Left lung (tissue), 10 donors: ENCODE data around the gene TMEM120A. TPM values are rescaled to one million over a fixed set of nuclear protein-coding genes. Genes with fewer than 3 reads are reported as not detected.
A peak's percentile ranks its signal among the peaks of the same experiment; 100 is the strongest.

Source experiments
- ATAC-seq: fragments of 200-7000 bp; cut with Tn5 transposase; one replicate; pipeline ENCODE4 v1.9.1; 2020; ENCODE audit warnings: moderate library complexity
- DNase-seq, 4 donors: peaks; one replicate each; pipeline ENCODE4 v3.0.0-alpha.2; 2013 to 2020
- H3K27ac ChIP-seq, 2 donors: fragments of 200-600 bp; sonication (generic) in 1 of 2; one replicate each; pipeline versions ENCODE4 v1.5.0 to v1.8.0; 2020 to 2021
- H3K27me3 ChIP-seq, 2 donors: fragments of 200-600 bp; sonication (generic) in 1 of 2; one replicate each; pipeline versions ENCODE4 v1.5.0 to v1.8.0; 2020 to 2021
- H3K36me3 ChIP-seq, 2 donors: fragments of 200-600 bp; sonication (generic) in 1 of 2; one replicate each; pipeline versions ENCODE4 v1.5.0 to v1.8.0; 2020 to 2021
- H3K4me1 ChIP-seq, 2 donors: fragments of 200-600 bp; one replicate each; pipeline ENCODE4 v1.8.0; 2021
- H3K4me3 ChIP-seq, 2 donors: fragments of 200-600 bp; sonication (generic) in 1 of 2; one replicate each; pipeline versions ENCODE4 v1.5.0 to v1.8.0; 2020 to 2021; ENCODE audit warnings: mild to moderate bottlenecking in 1 of 2
- H3K9me3 ChIP-seq, 2 donors: fragments of 200-600 bp; sonication (generic) in 1 of 2; one replicate each; pipeline versions ENCODE4 v1.5.0 to v1.8.0; 2020 to 2021
- CTCF ChIP-seq, 2 donors: fragments of 200-600 bp; sonication (generic) in 1 of 2; IDR thresholded peaks; one replicate each; pipeline versions ENCODE4 v1.5.0 to v1.8.0; 2021; ENCODE audit warnings: antibody characterized with exemption in 2 of 2
- intact Hi-C, 2 donors: fragments of 100-400 bp; cut with DNase I; formaldehyde crosslinking; loops; one replicate each; pipeline versions ENCODE4 v1.11.2 to v1.14.2; 2022
- polyA plus RNA-seq, 6 donors: library from polyadenylated mRNA; unstranded; fragments of 120-200 nt; gene quantifications; one replicate each; pipeline ENCODE4 v1.2.1, GENCODE V29; 2013; ENCODE audit not compliant: insufficient read length in 6 of 6
- total RNA-seq, 2 donors: library from RNA; stranded (reverse); fragmentation: NEBNext Ultra II Directional; extraction: Animal tissue kit (Norgen Biotek cat#: 25700); gene quantifications; one replicate each; pipeline ENCODE4 v1.2.1, GENCODE V29; 2021
- donor health status: DM: no; HTN: yes; CAD: no.
- donor health status: DM: no; HTN: no; CAD: no.

TMEM120A gene
- total and polyA plus RNA-seq, 8 donors = 32.3 to 50.4 (median 38.4) TPM

- ATAC-seq (no peak), DNase-seq (peak in 2 of 4 donors; percentile 35 to 52)
- Histone ChIP-seq H3K4me3 (no peak overlapping the region), H3K27me3 (no peaks in the 10 kb centered on the region), H3K27ac (peak overlapping the region; percentile 58 to 66), H3K9me3 (no peaks in the 10 kb centered on the region), H3K4me1 (peaks cover 8 to 35% of the 10 kb centered on the region in 2 donors), H3K36me3 (peaks cover 0 to 79% of the 10 kb centered on the region in 2 donors)
- intact Hi-C loops = no loop called here
- no peak for TF ChIP-seq CTCF (IDR thresholded peaks at IDR 0.05)
Measured at GRCh38 chr7:75962607-75963380, 31.6 kb downstream of the TMEM120A start.

DNA sequence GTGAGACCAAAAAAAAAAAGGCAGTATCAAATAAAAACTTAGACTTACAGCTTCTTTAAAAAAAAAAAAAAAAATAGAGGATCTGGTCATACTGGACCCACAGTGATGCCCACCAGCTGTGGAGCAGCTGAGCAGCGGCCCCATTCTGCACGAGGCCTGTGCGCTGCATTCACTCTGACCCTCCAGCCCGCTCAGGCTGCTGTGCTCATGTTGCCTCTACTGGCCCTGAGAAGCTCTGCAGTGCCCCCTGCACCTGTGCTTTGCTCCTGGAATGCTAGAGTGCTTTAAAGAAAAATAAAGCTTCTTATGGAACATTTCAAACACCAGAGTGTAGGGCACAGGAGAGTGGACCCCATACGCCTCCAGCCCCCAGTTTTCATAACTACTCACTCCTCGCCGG, 33.2 kb downstream of the TMEM120A start:
- Histone ChIP-seq H3K27ac (no peak overlapping the region), H3K27me3 (no peaks in the 10 kb centered on the region), H3K9me3 (no peaks in the 10 kb centered on the region), H3K4me3 (no peak overlapping the region), H3K36me3 (peaks cover 0 to 84% of the 10 kb centered on the region in 2 donors), H3K4me1 (peaks cover 0 to 35% of the 10 kb centered on the region in 2 donors)
- intact Hi-C loops = no loop called here
- DNase-seq = peak in 1 of 4 donors; percentile 17
- TF ChIP-seq CTCF (IDR thresholded peaks at IDR 0.05) = no peak
- no peak for ATAC-seq

DNA sequence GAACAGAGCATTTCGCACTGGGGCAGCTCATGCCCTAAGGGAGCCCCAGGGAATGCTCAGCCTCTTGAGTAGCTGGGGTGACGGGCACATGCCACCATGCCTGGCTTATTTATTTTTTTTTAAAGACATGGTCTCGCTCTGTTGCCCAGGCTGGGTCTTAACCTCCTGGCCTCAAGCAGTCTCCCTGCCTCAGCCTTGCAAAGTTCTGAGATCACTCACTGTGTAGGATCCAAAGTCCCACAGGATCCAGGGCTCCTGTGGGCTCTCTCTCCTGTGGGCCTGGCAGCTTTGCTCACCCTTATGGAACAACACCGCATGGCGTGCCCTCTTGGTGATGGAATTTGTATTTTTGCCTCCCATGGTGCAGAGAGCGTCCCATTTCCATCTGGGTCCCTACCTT, 34.0 kb downstream of the TMEM120A start:
- TF ChIP-seq CTCF (IDR thresholded peaks at IDR 0.05) = no peak
- Histone ChIP-seq H3K27me3 (no peaks in the 10 kb centered on the region), H3K4me3 (no peak overlapping the region), H3K4me1 (peaks cover 0 to 32% of the 10 kb centered on the region in 2 donors), H3K27ac (no peak overlapping the region), H3K9me3 (no peaks in the 10 kb centered on the region), H3K36me3 (peaks cover 0 to 84% of the 10 kb centered on the region in 2 donors)
- DNase-seq (no peak), ATAC-seq (no peak)
- intact Hi-C loops = no loop called here

- H3K27ac ChIP-seq = peak overlapping the region; percentile 45 to 70
- intact Hi-C loops = no loop called here
- H3K9me3 ChIP-seq = no peaks in the 10 kb centered on the region
- ATAC-seq = no peak
- DNase-seq = peak in 1 of 4 donors; percentile 5
- H3K4me3 ChIP-seq = no peak overlapping the region
- TF ChIP-seq CTCF (IDR thresholded peaks at IDR 0.05) = no peak
- no peaks in the 10 kb centered on the region for H3K27me3 ChIP-seq
- peaks cover 0 to 87% of the 10 kb centered on the region in 2 donors for H3K36me3 ChIP-seq
- H3K4me1 ChIP-seq = peaks cover 0 to 44% of the 10 kb centered on the region in 2 donors
Measured at GRCh38 chr7:75958802-75959543, 35.4 kb downstream of the TMEM120A start.
